Measurements from ENCODE around the gene ZNF790. TPM values are rescaled to one million over a fixed set of nuclear protein-coding genes. Genes with fewer than 3 reads are reported as not detected.

The ZNF790 gene
- total and polyA plus RNA-seq, 2 of the 13 experiments (the other 11 are each of a cell fraction or from before 2014, with no cell fraction given): 1.3 to 5.3 TPM

- peak; percentile 37; the same call in 1 of the 2 replicates for TF ChIP-seq ZBTB39 (CRISPR knock-in tag; IDR thresholded peaks at IDR 0.05)
- TF ChIP-seq MBNL3 (CRISPR knock-in tag; conservative IDR thresholded peaks at IDR 0.05): no peak
- TF ChIP-seq, protein P1, sequence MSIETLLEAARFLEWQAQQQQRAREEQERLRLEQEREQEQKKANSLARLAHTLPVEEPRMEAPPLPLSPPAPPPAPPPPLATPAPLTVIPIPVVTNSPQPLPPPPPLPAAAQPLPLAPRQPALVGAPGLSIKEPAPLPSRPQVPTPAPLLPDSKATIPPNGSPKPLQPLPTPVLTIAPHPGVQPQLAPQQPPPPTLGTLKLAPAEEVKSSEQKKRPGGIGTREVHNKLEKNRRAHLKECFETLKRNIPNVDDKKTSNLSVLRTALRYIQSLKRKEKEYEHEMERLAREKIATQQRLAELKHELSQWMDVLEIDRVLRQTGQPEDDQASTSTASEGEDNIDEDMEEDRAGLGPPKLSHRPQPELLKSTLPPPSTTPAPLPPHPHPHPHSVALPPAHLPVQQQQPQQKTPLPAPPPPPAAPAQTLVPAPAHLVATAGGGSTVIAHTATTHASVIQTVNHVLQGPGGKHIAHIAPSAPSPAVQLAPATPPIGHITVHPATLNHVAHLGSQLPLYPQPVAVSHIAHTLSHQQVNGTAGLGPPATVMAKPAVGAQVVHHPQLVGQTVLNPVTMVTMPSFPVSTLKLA (IDR thresholded peaks at IDR 0.05): 0 out of 2 replicates have a peak, but pooled peaks have one; percentile 34
- no peak; the same call in 1 of the 2 replicates for TF ChIP-seq NR2F2 (IDR thresholded peaks at IDR 0.05; ENCODE audit: borderline replicate concordance, low read depth)
- TF ChIP-seq, protein P2, sequence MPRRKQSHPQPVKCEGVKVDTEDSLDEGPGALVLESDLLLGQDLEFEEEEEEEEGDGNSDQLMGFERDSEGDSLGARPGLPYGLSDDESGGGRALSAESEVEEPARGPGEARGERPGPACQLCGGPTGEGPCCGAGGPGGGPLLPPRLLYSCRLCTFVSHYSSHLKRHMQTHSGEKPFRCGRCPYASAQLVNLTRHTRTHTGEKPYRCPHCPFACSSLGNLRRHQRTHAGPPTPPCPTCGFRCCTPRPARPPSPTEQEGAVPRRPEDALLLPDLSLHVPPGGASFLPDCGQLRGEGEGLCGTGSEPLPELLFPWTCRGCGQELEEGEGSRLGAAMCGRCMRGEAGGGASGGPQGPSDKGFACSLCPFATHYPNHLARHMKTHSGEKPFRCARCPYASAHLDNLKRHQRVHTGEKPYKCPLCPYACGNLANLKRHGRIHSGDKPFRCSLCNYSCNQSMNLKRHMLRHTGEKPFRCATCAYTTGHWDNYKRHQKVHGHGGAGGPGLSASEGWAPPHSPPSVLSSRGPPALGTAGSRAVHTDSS (CRISPR knock-in tag; conservative IDR thresholded peaks at IDR 0.05): no peak
- TF ChIP-seq, protein P3, sequence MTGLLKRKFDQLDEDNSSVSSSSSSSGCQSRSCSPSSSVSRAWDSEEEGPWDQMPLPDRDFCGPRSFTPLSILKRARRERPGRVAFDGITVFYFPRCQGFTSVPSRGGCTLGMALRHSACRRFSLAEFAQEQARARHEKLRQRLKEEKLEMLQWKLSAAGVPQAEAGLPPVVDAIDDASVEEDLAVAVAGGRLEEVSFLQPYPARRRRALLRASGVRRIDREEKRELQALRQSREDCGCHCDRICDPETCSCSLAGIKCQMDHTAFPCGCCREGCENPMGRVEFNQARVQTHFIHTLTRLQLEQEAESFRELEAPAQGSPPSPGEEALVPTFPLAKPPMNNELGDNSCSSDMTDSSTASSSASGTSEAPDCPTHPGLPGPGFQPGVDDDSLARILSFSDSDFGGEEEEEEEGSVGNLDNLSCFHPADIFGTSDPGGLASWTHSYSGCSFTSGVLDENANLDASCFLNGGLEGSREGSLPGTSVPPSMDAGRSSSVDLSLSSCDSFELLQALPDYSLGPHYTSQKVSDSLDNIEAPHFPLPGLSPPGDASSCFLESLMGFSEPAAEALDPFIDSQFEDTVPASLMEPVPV (CRISPR knock-in tag; IDR thresholded peaks at IDR 0.05): 0 out of 2 replicates have a peak, but pooled peaks have one; percentile 3
- peak; percentile 98 for TF ChIP-seq GABPB1 (CRISPR knock-in tag; IDR thresholded peaks at IDR 0.05)
- TF ChIP-seq KDM4B (CRISPR knock-in tag; IDR thresholded peaks at IDR 0.05): no peak
- TF ChIP-seq ZNF567 (CRISPR knock-in tag; IDR thresholded peaks at IDR 0.05; ENCODE audit: borderline replicate concordance): no peak
- peak; percentile 68; the same call in 1 of the 2 replicates for TF ChIP-seq REPIN1 (CRISPR knock-in tag; IDR thresholded peaks at IDR 0.05; ENCODE audit: borderline replicate concordance, low read depth)
- no peak for TF ChIP-seq ZBTB8A (CRISPR knock-in tag; IDR thresholded peaks at IDR 0.05; ENCODE audit: borderline replicate concordance, low read depth)
- TF ChIP-seq FOXM1 (CRISPR knock-in tag; IDR thresholded peaks at IDR 0.05): no peak
- TF ChIP-seq PHF20 (CRISPR knock-in tag; IDR thresholded peaks at IDR 0.05): peak; percentile 81
- TF ChIP-seq TAF1 (CRISPR knock-in tag; IDR thresholded peaks at IDR 0.05): peak; percentile 64; the same call in 1 of the 2 replicates
- TF ChIP-seq RBM39 (IDR thresholded peaks at IDR 0.05; ENCODE audit: low read depth, low read length, poor library complexity, severe bottlenecking): peak; percentile 89
- no peak for TF ChIP-seq MLLT10 (CRISPR knock-in tag; IDR thresholded peaks at IDR 0.05)
- no peak for TF ChIP-seq ZNF512 (CRISPR knock-in tag; IDR thresholded peaks at IDR 0.05)
- TF ChIP-seq SMC3 (IDR thresholded peaks at IDR 0.05; ENCODE audit: low read length): no peak
- 0 out of 2 replicates have a peak, but pooled peaks have one; percentile 20 for TF ChIP-seq ZBTB42 (CRISPR knock-in tag; IDR thresholded peaks at IDR 0.05)
- TF ChIP-seq ZNF713 (CRISPR knock-in tag; IDR thresholded peaks at IDR 0.05): no peak
Measured at GRCh38 chr19:36837906-36838783, at the start of gene ZNF790 (continued).
